Panc1 (cell line): Measurements from ENCODE around the gene AKAP13. TPM values are rescaled to one million over a fixed set of nuclear protein-coding genes. Genes with fewer than 3 reads are reported as not detected.
"Not testable (repeated sequence)": the region's sequence is repeated elsewhere in the genome, so short reads cannot be mapped to it uniquely, and the experiment has no call there.

Experiments used
- ATAC-seq: fragments of 200-7000 bp; cut with Tn5 transposase; 2 replicates; pipeline ENCODE4 v1.9.1; 2020; ENCODE audit warnings: mild to moderate bottlenecking, moderate library complexity
- BruUV-seq: library from RNA; stranded (reverse); fragments of 400-500 nt; replicated peaks from 2 replicates; lab custom pipeline; 2021; lab: Mats Ljungman, UMichigan
- CTCF ChIA-PET: fragments of 300-600 bp; sonication (Branson Sonifier 250); formaldehyde crosslinking; loops from one replicate; lab custom pipeline; 2022; ENCODE audit warnings: antibody characterized with exemption; lab: Charles Lee
- POLR2A ChIA-PET: fragments of 300-600 bp; sonication (Branson Sonifier 250); formaldehyde crosslinking; loops from one replicate; lab custom pipeline; 2022; ENCODE audit warnings: antibody characterized with exemption; lab: Charles Lee
- DNase-seq: peaks from one replicate; pipeline ENCODE4 v3.0.0-alpha.2; 2010; ENCODE audit warnings: low read depth, low spot score
- H3K27ac ChIP-seq: 2 replicates; pipeline ENCODE4 v1.5.1; 2011; ENCODE audit warnings: mild to moderate bottlenecking, low read length, inconsistent platforms
- H3K27me3 ChIP-seq: fragments of 200-500 bp; sonication (Bioruptor generic); 2 replicates; pipeline ENCODE4 v1.6.0; 2014; ENCODE audit warnings: low read length, inconsistent platforms; ENCODE audit not compliant: control insufficient read depth, insufficient read depth
- H3K36me3 ChIP-seq: fragments of 200-500 bp; sonication (Bioruptor generic); 2 replicates; pipeline ENCODE4 v1.5.1; 2014; ENCODE audit warnings: inconsistent platforms, mild to moderate bottlenecking, low read length, moderate library complexity; ENCODE audit not compliant: control insufficient read depth, insufficient read depth
- H3K4me1 ChIP-seq: 2 replicates; pipeline ENCODE4 v1.5.1; 2011; ENCODE audit warnings: inconsistent platforms, mild to moderate bottlenecking, low read length, moderate library complexity; ENCODE audit not compliant: control insufficient read depth, insufficient read depth
- H3K4me3 ChIP-seq, 2 experiments: 2 replicates each; pipeline ENCODE4 v1.5.1; 2011 to 2012; ENCODE audit warnings: low read depth in 2 of 2, low read length in 2 of 2, mild to moderate bottlenecking in 2 of 2, inconsistent platforms in 1 of 2, moderate library complexity in 1 of 2
- H3K9me3 ChIP-seq: fragments of 200-500 bp; sonication (Bioruptor generic); 2 replicates; pipeline ENCODE4 v1.5.1; 2014; ENCODE audit warnings: low read depth, mild to moderate bottlenecking, inconsistent platforms, low read length, moderate library complexity; ENCODE audit not compliant: control insufficient read depth, insufficient read depth
- POLR2AphosphoS5 ChIP-seq: IDR thresholded peaks from 2 replicates; pipeline ENCODE4 v1.6.1; 2012; ENCODE audit warnings: mild to moderate bottlenecking, low read depth, low read length, moderate library complexity
- SIN3A ChIP-seq: IDR thresholded peaks from 2 replicates; pipeline ENCODE4 v1.6.1; 2012; ENCODE audit warnings: low read depth, mild to moderate bottlenecking, low read length, moderate library complexity, borderline replicate concordance; ENCODE audit not compliant: insufficient read depth
- TCF7L2 ChIP-seq: IDR thresholded peaks from 2 replicates; pipeline ENCODE4 v1.6.1; 2011; ENCODE audit warnings: mild to moderate bottlenecking, low read depth, low read length, inconsistent platforms
- in situ Hi-C: cut with HindIII; loops from 2 replicates; pipeline ENCODE4 v1.10.0; 2016; ENCODE audit warnings: low sequenced_read_pairs, low pct_unique_long_range_greater_than_20kb
- intact Hi-C: fragments of 100-400 bp; cut with micrococcal nuclease; formaldehyde crosslinking; loops from one replicate; pipeline ENCODE4 v1.10.0; 2022; ENCODE audit not compliant: unreplicated experiment
- total RNA-seq: library from RNA; stranded (reverse); gene quantifications from one replicate; pipeline ENCODE4 v1.2.1, GENCODE V29; 2021; ENCODE audit not compliant: unreplicated experiment
- TF ChIP-seq, protein P1 (sequence below): fragments of 450-650 bp; IDR thresholded peaks from 2 replicates; pipeline ENCODE4 v1.5.1; 2017; ENCODE audit warnings: mild to moderate bottlenecking
- TF ChIP-seq, protein P2 (sequence below), 2 experiments: IDR thresholded peaks; 2 replicates each; pipeline ENCODE4 v1.6.1; 2011 to 2012; ENCODE audit warnings: low read depth in 2 of 2, control low read depth in 1 of 2, low read length in 1 of 2, mild to moderate bottlenecking in 1 of 2, moderate library complexity in 1 of 2; ENCODE audit not compliant: insufficient read depth in 1 of 2

Gene AKAP13
- total RNA-seq, 1 experiment from 2014 or later = 94.2 TPM

- POLR2A ChIA-PET = no interaction called here
- intact Hi-C loops = no loop called here
- DNase-seq (no peak), ATAC-seq (no peak)
- H3K4me1 ChIP-seq = peaks cover 40% of the 10 kb centered on the region
- peak overlapping the region; percentile 74 for H3K27ac ChIP-seq
- no peaks in the 10 kb centered on the region for H3K27me3 ChIP-seq
- no TSS peak for BruUV-seq
- TF ChIP-seq POLR2AphosphoS5 (no peak), SIN3A (no peak), TCF7L2 (no peak)
- TF ChIP-seq, protein P1, sequence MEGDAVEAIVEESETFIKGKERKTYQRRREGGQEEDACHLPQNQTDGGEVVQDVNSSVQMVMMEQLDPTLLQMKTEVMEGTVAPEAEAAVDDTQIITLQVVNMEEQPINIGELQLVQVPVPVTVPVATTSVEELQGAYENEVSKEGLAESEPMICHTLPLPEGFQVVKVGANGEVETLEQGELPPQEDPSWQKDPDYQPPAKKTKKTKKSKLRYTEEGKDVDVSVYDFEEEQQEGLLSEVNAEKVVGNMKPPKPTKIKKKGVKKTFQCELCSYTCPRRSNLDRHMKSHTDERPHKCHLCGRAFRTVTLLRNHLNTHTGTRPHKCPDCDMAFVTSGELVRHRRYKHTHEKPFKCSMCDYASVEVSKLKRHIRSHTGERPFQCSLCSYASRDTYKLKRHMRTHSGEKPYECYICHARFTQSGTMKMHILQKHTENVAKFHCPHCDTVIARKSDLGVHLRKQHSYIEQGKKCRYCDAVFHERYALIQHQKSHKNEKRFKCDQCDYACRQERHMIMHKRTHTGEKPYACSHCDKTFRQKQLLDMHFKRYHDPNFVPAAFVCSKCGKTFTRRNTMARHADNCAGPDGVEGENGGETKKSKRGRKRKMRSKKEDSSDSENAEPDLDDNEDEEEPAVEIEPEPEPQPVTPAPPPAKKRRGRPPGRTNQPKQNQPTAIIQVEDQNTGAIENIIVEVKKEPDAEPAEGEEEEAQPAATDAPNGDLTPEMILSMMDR = no peak
- TF ChIP-seq, protein P2, sequence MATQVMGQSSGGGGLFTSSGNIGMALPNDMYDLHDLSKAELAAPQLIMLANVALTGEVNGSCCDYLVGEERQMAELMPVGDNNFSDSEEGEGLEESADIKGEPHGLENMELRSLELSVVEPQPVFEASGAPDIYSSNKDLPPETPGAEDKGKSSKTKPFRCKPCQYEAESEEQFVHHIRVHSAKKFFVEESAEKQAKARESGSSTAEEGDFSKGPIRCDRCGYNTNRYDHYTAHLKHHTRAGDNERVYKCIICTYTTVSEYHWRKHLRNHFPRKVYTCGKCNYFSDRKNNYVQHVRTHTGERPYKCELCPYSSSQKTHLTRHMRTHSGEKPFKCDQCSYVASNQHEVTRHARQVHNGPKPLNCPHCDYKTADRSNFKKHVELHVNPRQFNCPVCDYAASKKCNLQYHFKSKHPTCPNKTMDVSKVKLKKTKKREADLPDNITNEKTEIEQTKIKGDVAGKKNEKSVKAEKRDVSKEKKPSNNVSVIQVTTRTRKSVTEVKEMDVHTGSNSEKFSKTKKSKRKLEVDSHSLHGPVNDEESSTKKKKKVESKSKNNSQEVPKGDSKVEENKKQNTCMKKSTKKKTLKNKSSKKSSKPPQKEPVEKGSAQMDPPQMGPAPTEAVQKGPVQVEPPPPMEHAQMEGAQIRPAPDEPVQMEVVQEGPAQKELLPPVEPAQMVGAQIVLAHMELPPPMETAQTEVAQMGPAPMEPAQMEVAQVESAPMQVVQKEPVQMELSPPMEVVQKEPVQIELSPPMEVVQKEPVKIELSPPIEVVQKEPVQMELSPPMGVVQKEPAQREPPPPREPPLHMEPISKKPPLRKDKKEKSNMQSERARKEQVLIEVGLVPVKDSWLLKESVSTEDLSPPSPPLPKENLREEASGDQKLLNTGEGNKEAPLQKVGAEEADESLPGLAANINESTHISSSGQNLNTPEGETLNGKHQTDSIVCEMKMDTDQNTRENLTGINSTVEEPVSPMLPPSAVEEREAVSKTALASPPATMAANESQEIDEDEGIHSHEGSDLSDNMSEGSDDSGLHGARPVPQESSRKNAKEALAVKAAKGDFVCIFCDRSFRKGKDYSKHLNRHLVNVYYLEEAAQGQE (IDR thresholded peaks at IDR 0.05; ENCODE audit: insufficient read depth in 1 of 2, low read depth in 2 of 2, low read length in 1 of 2) = no peak
- no peaks in the 10 kb centered on the region for H3K9me3 ChIP-seq
- H3K36me3 ChIP-seq = no peaks in the 10 kb centered on the region
- CTCF ChIA-PET = no interaction called here
- H3K4me3 ChIP-seq = no peak overlapping the region
- in situ Hi-C loops = no loop called here
These were observed 40.1 kb upstream of the AKAP13 start for GRCh38 chr15:85340321-85340665.

DNA sequence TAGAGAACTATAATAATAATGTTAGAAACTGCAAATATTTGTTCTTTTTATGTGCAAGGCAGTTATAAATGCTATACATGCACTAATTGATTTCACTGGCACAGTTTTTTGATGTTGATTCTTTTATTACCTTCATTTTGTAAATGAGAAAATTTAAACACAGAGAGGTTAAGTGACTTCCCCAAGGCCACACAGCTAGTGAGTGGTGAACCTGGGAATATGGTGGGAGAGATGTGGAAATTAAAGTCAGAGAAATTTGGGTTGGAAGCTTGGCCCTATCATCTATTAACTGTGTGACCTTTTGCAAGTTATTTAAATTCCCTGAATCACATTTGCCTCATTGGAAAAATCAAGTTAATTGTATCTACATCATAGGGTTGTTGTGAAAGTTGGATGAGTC, 39.6 kb upstream of the AKAP13 start:
- H3K4me3 ChIP-seq = no peak overlapping the region
- BruUV-seq = no TSS peak
- in situ Hi-C loops = no loop called here
- DNase-seq = no peak
- ATAC-seq = no peak
- no peaks in the 10 kb centered on the region for H3K27me3 ChIP-seq
- CTCF ChIA-PET = no interaction called here
- peaks cover 39% of the 10 kb centered on the region for H3K4me1 ChIP-seq
- intact Hi-C loops = no loop called here
- H3K9me3 ChIP-seq = no peaks in the 10 kb centered on the region
- H3K27ac ChIP-seq = peak overlapping the region; percentile 74
- POLR2A ChIA-PET = no interaction called here
- TF ChIP-seq TCF7L2 (no peak), POLR2AphosphoS5 (no peak), SIN3A (no peak)
- TF ChIP-seq, protein P1 = no peak
- TF ChIP-seq, protein P2 (IDR thresholded peaks at IDR 0.05; ENCODE audit: insufficient read depth in 1 of 2, low read depth in 2 of 2, low read length in 1 of 2) = no peak
- H3K36me3 ChIP-seq = no peaks in the 10 kb centered on the region

DNA sequence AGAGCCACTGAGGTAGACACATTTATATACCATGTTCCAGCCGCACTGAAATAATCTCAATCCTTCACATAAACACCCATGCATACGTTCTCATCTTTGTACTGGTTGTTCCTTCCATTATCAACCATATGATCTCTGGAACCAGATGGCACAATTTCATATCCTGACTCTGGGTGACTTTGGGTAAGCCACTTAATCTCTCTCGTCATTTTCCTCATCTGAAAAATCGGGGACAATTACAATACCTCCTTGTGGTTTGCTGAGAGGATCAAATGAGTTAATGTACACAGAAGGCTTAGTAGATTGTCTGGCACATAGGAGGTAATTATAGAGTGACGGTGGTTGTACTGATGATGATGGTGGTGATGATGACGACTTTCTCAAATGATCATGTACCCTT, 38.2 kb upstream of the AKAP13 start:
- ATAC-seq, H3K4me3 ChIP-seq, in situ Hi-C loops, H3K27me3 ChIP-seq, H3K9me3 ChIP-seq, BruUV-seq, intact Hi-C loops, H3K36me3 ChIP-seq, CTCF ChIA-PET, DNase-seq: not testable (repeated sequence)
- Histone ChIP-seq H3K27ac (peak overlapping the region; percentile 61; the same call in 1 of the 2 replicates), H3K4me1 (peaks cover 31% of the 10 kb centered on the region)
- POLR2A ChIA-PET = interaction anchor here (0.7 kb wide), 1 partner anchor 72 kb away, joined by 4 read pairs; no protein-coding TSS in a partner anchor

DNA sequence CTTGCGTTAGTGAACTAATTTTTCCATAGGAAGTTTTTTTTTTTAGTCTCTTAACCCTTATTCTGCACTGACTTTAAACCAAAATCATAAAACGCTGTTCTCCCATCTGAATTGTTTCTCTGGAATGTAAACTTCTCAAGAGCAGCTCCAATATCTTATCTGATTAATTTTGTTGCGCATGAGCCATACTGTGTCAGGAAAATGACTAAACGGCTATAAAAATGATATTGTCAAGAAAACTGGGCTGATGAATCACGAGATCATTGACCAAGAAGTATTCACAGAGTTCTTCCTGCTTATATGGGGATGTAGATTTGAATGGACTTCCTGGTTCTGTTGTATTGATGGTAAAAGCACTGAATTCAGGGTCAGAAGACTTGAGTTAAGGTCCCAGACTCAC, 37.0 kb upstream of the AKAP13 start:
- peaks cover 24% of the 10 kb centered on the region for H3K4me1 ChIP-seq
- peak overlapping the region; percentile 86 for H3K27ac ChIP-seq
- CTCF ChIA-PET, BruUV-seq, H3K27me3 ChIP-seq, in situ Hi-C loops, H3K9me3 ChIP-seq, intact Hi-C loops, POLR2A ChIA-PET, H3K36me3 ChIP-seq: not testable (repeated sequence)
- DNase-seq (peak; percentile 95), ATAC-seq (peak; percentile 75)
- peak overlapping the region; percentile 1 to 24; a peak in 1 of 4 replicates for H3K4me3 ChIP-seq
